ENCODE results near the gene SLC5A4. TPM values are rescaled to one million over a fixed set of nuclear protein-coding genes. Genes with fewer than 3 reads are reported as not detected.

SLC5A4 gene
- polyA plus RNA-seq, result 0.22 and 0.39 TPM in 2 replicates

DNA sequence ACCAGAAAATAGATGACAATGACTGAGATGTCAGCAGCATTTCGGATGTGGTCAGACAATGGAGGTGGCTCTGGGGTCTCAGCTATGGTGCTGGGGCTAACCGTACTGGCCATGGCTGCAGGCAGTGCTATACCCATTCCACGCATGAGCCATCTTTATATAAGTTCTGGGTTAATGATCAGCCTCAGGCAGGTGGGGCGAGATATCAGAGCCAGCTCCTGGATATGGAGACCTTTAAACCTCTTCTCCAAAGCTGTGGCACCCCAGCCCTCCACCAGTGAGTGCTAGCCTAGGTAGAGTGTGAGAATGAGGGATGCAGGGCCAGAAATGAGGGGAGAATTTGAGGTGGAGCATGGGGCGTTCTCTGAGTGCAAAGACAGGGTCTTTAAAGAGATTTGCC lies at the start of gene SLC5A4:
TSS of gene SLC5A4 (minus strand) at position 131 of the 400 bp plus-strand sequence. CDS start at position 113, 18 bp downstream.

GRCh38 chr22:32204856-32205722 lies 50.1 kb downstream of the SLC5A4 start, which contains the start of gene RFPL2:
RFPL2 (minus strand) TSS chr22:32205073; CDS start chr22:32202451, 2,622 bp downstream.

Other genes starting within 250 kb of the SLC5A4 start
- 0.07 TPM in 1 of 2 replicates, not detected in the other for gene SLC5A1, start 212.1 kb downstream of the SLC5A4 start, polyA plus RNA-seq
- not detected in 2 replicates for gene C22orf42, start 96.0 kb downstream of the SLC5A4 start, polyA plus RNA-seq
- gene RFPL2, start 50.3 kb downstream of the SLC5A4 start, polyA plus RNA-seq, result 6.4 and 6.5 TPM in 2 replicates
- not detected in 2 replicates for gene RFPL3, start 102.5 kb upstream of the SLC5A4 start, polyA plus RNA-seq
- gene RTCB, start 156.9 kb upstream of the SLC5A4 start, polyA plus RNA-seq, result 34.5 and 56.1 TPM in 2 replicates
- gene BPIFC, start 209.1 kb upstream of the SLC5A4 start, polyA plus RNA-seq, result not detected in 2 replicates
- gene FBXO7, start 219.5 kb upstream of the SLC5A4 start, polyA plus RNA-seq, result 35.0 and 42.4 TPM in 2 replicates